AG20443 (cell line): ENCODE data around the gene PKN2.
"Not testable (repeated sequence)": the region's sequence is repeated elsewhere in the genome, so short reads cannot be mapped to it uniquely, and the experiment has no call there.

Source experiments
- DNase-seq: peaks from one replicate; pipeline ENCODE4 v3.0.0; 2012; ENCODE audit warnings: low spot score, mixed read lengths

The PKN2 gene

GRCh38 chr1:88680471-88680870 is 3.6 kb upstream of the PKN2 start:
- DNase-seq: no peak

- DNase-seq: no peak
Measured at GRCh38 chr1:88680911-88681622, 3.0 kb upstream of the PKN2 start.

- peak; percentile 57 for DNase-seq
Measured at GRCh38 chr1:88684482-88685258, 597 bp downstream of the PKN2 start.

GRCh38 chr1:88685259-88685620 is 1.2 kb downstream of the PKN2 start:
- DNase-seq: no peak

- no peak for DNase-seq
Measured at GRCh38 chr1:88691540-88691939, 7.5 kb downstream of the PKN2 start.

- no peak for DNase-seq
Measured at GRCh38 chr1:88695781-88696180, 11.7 kb downstream of the PKN2 start.

- peak; percentile 14 for DNase-seq
Measured at GRCh38 chr1:88697503-88697902, 13.4 kb downstream of the PKN2 start.

GRCh38 chr1:88698140-88698539 is 14.1 kb downstream of the PKN2 start:
- DNase-seq: no peak

- DNase-seq: no peak
Measured at GRCh38 chr1:88698764-88699163, 14.7 kb downstream of the PKN2 start.

- no peak for DNase-seq
Measured at GRCh38 chr1:88700425-88701013, 16.4 kb downstream of the PKN2 start.

- no peak for DNase-seq
Measured at GRCh38 chr1:88701275-88701674, 17.2 kb downstream of the PKN2 start.

GRCh38 chr1:88701793-88702192 is 17.7 kb downstream of the PKN2 start:
- DNase-seq: not testable (repeated sequence)

- DNase-seq: no peak
Measured at GRCh38 chr1:88708011-88708410, 23.9 kb downstream of the PKN2 start.

- DNase-seq: not testable (repeated sequence)
Measured at GRCh38 chr1:88712907-88713306, 28.8 kb downstream of the PKN2 start.

- DNase-seq: not testable (repeated sequence)
Measured at GRCh38 chr1:88716571-88716970, 32.5 kb downstream of the PKN2 start.

- no peak for DNase-seq
Measured at GRCh38 chr1:88722492-88722891, 38.4 kb downstream of the PKN2 start.

- no peak for DNase-seq
Measured at GRCh38 chr1:88726697-88727096, 42.6 kb downstream of the PKN2 start.

GRCh38 chr1:88727205-88727604 is 43.1 kb downstream of the PKN2 start:
- no peak for DNase-seq

GRCh38 chr1:88729297-88729696 is 45.2 kb downstream of the PKN2 start:
- DNase-seq: no peak

GRCh38 chr1:88730132-88730675 is 46.1 kb downstream of the PKN2 start:
- DNase-seq: no peak

GRCh38 chr1:88730995-88731394 is 46.9 kb downstream of the PKN2 start:
- no peak for DNase-seq

- DNase-seq: peak; percentile 77
Measured at GRCh38 chr1:88731475-88732269, 47.6 kb downstream of the PKN2 start.
